Stimulated activated CD4-positive, alpha-beta T cell treated with anti-CD3 and anti-CD28 coated beads, Interleukin-15, amount 100 ng/mL, for 1 hour (primary cell): ENCODE measurements around the gene YWHAQ.
"Not testable (repeated sequence)": the region's sequence is repeated elsewhere in the genome, so short reads cannot be mapped to it uniquely, and the experiment has no call there.

Experiments
- DNase-seq, 2 donors: peaks; one replicate each; pipeline ENCODE4 v3.0.0-alpha.2; 2020; ENCODE audit warnings: low read depth in 1 of 2, low spot score in 1 of 2

Gene YWHAQ

DNA sequence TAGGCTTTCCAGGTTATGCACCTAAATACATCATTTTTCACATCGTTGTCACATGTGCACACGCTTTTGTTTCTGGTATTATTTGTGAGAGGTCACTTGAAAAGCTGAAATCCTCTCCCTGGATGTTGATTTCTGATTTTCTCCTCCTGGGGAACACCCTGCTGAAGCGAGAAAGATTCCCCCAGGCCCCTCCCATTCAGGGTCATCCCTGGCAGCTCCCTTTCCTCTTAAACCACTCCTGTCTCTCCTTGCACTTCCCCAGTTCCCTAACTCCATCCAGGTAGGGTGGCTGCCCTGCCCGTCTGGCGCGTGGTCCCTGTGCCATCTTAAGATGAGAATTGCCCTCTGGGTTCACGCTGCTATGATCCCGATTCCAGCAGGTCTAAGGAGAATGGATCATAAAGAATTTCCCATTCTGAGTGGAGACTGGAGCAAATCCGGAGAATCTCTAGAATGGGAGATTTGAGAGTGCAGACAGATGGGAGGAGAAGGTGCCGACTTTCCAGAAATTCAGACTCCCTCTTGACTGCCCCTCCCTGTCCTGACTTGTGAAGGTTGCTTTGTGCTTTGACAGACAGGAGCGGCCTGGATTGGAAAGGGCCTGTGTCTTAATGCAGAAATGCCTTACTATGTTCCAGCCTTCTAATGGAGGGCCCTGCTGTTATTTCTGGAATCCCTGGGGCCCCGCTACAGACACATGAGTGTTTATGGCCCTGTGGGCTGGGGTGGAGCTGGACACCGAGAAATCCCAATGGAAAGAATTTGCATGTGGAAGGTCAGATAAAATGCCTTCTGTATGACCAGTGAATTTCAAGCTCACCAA, 1.3 kb upstream of the YWHAQ start:
- DNase-seq: no peak

DNA sequence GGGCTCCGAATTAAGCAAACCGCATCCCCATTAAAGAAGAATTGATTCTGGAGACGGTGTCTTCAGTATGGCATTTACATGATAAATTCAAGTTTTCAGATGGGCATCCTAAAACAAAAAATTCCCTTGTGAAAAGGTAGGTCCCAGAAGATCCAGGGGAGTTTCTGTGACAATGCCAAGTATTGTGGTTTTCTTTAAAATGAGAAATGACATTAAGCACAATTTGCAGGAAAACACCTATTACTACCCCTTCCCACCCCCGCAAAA, 689 bp upstream of the YWHAQ start:
- no peak for DNase-seq

DNA sequence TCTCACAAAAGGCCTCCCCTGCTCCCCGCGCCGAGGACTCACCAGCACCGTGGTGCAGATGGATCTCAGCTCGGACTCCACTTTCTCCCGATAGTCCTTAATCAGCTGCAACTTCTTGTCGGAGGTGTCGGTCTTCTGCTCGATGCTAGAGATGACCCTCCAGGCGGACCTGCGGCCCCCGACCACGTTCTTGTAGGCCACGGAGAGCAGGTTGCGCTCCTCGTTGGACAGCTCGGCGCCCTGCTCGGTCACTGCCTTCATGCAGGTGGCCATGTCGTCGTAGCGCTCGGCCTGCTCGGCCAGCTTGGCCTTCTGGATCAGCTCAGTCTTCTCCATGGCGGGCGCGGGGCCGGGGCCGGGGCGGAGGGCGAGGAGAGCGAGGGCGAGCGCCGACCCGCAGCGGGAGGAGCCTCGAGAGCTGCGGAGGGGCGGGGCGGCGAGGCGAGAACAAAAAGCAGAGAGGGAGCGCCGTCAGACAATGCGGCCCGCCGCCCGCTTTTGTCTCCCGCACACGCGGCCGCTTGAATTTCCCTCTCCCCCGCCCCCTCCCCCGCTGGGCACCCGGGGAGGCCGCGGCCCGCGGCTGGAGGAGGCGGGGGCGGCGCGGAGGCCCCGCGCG, 571 bp downstream of the YWHAQ start:
- peak; percentile 47 to 67 for DNase-seq

DNA sequence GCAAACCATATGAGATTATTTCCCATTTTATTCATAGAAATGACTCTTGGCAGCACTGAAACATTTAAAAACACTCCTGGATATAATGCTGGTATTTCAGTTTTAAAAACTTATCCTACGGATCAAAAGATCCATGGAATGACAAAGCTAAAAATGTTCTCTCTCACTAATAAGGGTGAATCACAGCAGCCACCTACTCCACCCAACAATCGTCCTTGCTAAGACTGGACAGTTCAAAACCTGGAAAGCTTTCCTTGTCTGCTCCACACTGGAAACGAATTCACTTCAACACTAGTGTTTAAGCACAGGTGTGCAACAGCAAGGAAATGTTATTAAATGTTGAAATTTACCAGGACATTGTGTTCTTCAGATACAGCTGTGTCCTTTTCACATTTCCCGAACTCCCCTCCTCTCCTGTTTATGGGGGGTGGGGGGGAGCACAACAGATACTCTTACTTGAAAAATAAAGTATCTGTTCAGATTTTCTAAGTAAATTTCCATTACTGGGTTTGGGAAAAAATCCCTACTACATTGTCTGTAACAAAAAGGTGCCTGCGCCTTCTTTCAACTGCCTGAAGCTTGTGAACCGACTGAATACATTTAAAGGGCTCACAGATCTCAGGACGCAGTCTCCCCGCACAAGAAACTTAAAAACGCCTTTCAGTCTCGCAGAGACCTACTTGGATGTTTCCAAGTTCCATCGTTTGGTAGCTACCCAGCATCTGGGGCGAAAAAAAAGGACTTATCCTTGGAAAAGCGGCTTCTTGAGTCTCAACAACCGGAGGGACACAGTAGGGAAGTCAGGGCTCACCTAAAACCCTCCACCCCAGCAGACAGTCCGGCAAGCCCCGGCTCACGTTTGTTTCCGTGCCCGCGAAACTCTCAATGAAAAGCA, 1.3 kb downstream of the YWHAQ start:
- DNase-seq: no peak

DNA sequence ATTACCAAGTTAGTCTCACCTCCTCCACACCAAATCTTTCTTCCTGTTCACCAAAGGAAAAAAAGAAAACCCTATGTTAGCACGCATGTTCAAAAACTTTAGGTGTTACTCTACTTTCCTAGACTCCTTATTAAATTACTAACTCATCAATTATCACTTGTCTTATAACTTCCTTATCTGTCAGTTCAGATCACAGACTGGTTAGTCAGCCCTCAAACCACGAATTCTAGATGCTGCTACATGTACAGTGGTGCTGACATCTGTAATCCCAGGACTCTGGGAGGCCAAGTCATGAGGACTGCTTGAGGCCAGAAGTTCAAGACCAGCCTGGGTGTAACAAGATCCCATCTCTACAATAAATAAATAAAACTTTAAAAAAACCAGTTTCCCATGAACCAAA, 3.5 kb downstream of the YWHAQ start:
- no peak for DNase-seq

DNA sequence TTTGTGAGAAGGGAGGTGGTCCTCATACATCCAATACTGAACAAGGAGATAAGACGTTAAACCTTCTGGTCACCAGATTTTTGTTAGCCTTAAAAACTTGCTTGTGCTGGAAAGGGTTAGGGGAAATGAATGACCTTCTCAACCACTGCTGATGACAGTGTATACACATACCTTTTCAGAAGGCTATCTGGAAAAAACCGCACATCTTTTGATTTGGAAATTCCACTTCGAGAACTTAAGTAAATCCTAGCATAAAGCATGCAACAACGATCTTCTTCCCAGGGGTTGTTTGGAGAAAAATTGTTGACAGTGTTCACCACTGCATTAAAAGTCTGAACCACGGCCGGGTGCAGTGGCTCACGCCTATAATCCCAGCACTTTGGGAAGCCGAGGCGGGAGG, 7.6 kb downstream of the YWHAQ start:
- DNase-seq: no peak

DNA sequence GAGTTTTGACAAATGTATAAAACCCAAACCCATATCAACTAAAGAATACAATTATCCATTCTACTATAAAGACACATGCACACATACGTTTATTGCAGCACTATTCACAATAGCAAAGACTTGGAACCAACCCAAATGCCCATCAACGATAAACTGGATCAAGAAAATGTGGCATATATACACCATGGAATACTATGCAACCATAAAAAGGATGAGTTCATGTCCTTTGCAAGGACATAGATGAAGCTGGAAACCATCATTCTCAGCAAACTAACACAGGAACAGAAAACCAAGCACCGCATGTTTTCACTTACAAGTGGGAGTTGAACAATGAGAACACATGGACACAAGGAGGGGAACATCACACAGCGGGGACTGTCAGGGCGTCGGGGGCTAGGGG, 9.1 kb downstream of the YWHAQ start:
- DNase-seq: not testable (repeated sequence)

DNA sequence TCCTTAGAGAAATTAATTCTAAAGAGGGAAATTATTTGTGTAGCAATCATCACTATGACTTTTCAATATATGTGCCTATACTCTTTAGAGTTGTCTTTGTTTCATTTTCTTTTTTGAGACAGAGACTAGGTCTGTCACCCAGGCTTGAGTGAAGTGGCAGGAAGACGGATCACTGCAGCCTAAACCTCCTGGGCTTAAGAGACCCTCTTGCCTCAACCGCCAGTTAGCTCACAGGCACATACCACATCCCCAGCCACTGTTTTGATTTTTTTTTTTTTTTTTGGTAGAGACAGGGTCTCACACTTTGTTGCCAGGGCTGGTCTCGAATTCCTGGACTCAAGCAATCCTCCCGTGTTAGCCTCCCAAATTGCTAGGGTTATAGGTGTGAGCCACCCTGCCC, 12.4 kb downstream of the YWHAQ start:
- DNase-seq: no peak

DNA sequence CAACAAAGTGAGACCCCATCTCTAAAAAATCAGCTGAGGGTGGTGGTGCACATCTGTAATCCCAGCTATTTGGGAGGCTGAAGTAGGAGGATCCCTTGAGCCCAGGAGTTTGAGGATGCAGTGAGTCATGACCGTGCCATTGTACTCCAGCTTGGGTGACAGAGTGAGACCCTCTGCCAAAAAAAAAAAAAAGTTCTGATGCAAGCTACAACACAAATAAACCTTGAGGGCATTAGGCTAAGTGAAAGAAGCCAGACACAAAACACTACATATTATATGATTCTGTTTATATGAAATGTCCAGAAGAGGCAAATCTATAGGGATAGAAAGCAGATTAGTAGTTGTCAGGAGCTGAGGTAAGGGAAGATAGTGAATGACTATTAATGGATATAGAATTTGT, 13.0 kb downstream of the YWHAQ start:
- DNase-seq: no peak

DNA sequence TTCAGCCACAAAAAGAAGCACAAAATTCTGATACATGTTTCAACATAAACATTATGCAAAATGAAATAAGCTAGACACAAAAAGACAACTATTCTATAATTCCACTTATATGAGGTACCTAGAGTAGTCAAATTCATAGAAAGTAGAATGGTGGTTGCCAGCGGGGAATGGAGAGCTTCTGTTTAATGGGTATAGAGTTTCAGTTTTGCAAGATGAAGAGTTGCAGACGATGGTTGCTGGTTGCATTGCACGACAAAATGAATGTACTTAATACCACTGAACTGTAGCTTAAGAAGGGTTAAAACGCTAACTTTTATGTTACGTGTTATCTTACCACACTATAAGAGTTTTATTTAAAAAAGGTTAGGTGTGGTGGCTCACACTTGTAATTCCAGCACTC, 13.5 kb downstream of the YWHAQ start:
- no peak for DNase-seq

DNA sequence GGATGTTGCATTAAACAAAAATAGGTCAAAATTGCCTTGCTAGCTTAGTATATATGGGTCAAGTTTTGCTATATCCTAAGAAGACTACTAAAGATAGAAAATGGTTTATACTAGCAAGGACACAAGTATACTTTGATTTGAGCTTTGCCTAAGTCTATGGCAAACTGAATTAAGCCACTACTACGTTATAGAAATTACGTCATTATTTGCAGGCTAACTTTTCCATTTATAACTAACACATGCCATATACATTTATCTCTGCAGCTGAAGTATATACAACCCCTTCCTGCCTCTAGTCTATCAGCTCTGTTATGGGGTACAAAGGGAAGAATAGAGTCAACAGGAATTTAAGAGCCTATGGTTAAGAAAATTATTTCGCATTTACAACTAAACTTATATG, 16.2 kb downstream of the YWHAQ start:
- DNase-seq: no peak

DNA sequence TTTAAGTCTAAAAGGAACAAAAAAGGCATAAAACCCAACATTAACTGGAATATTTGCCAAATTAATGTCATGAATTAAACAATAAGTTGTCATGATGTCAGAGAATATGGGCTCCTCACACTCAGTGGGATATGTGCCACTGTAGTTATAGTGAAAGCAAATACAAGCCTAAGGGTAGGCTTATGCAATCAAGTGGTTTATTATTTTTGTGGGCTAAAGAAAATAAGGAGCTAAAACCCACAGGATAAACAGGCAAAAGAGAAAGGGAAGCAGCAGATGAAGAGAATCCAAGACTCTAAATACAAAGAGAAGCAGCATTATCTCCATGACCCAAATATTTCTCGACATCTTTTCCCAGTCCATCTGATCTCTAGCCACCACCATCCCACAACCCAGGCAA, 17.5 kb downstream of the YWHAQ start:
- DNase-seq: no peak

DNA sequence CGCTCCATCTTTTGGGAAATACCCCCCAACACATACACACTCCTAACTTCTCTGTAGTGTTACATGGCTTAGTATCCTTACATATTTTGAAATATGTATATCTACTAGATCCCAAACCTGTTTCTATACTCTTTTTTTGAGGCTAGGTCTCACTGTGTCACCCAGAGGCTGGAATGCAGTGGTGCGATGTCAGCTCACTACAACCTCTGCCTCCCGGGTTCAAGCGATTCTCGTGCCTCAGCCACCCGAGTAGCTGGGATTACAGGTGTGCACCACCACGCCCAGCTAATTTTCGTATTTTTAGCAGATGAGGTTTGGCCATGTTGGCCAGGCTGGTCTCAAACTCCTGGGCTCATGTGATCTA, 19.3 kb downstream of the YWHAQ start:
- DNase-seq: not testable (repeated sequence)

DNA sequence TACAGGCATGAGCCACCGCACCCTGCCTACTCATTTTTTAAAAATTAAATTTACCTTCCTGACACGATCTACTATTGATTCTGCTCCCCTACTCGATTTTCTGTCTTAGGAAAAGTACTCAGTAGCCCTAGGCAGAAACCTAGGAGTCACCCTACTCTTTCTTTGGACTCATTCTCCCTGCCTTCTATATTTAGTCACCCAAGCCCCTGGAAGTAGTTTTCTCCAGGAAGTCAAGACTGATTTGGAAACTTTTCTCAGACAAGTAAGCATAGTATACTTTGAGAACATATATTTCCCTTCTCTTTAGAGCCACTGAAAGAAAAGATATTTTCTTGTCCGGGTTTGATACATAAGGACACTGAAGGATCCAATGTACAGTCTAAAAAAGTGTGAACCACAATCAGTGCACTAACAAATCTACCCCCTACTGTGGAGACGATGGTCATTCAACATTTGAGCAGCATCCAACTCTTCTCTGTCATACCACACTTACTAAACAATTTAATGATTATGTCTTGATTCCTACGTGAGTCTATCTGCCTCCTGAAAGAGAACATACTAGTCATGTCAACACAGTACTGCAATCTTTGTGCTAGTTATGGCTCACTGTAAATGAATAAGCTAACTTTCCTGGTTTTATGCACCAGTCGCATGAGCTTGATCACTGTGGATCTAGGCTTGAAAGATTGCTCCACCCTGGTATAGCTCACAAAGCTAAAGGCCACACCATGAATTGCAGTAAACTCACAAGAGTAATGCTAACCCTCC, 19.8 kb downstream of the YWHAQ start:
- no peak for DNase-seq

DNA sequence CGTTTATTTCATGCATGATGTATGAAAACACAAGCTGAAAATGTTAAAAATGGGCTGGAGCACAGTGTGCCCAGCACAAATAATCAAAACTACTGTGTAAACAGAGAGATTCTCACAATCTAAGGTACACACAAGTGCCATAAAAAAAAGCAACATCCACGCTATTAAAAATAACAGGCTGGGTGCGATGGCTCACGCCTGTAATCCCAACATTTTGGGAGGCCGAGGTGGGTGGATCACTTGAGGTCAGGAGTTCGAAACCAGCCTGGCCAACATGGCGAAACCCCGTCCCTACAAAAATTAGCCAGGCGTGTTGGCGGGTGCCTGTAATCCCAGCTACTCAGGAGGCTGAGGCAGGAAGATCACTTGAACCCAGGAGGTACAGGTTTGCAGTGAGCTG, 22.3 kb downstream of the YWHAQ start:
- not testable (repeated sequence) for DNase-seq

DNA sequence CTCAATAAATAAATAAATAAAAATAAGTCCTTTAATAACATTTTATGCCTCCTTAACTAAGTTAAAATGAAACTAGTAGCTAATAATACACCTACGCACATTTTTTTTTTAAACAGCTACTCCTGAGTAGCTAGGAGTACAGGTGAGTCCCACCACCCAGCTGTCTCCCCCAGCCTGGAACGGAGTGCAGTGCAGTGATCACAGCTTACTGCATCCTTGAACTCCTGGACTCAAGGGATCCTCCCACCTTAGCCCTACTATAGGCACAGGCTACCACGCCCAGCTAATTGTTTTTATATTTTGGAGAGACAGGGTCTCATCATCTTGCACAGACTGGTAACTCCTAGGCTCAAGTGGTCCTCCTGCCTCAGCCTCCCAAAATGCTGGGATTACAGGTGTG, 28.4 kb downstream of the YWHAQ start:
- DNase-seq: no peak

DNA sequence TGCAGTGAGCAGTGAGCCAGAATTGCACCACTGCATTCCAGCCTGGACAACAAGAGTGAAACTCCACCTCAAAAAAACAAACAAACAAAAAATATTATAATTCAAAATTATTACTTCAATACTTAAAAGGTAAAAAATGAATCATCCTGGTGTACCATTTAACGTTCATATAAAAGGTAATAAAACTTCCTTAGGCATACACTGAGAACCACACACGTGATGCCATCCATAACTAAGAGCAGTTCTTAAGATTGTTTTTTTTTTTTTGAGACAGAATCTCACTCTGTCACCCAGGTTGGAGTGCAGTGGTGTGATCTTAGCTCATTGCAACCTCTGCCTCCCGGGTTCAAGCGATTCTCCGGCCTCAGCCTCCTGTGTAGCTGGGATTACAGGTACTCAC, 29.4 kb downstream of the YWHAQ start:
- no peak for DNase-seq

DNA sequence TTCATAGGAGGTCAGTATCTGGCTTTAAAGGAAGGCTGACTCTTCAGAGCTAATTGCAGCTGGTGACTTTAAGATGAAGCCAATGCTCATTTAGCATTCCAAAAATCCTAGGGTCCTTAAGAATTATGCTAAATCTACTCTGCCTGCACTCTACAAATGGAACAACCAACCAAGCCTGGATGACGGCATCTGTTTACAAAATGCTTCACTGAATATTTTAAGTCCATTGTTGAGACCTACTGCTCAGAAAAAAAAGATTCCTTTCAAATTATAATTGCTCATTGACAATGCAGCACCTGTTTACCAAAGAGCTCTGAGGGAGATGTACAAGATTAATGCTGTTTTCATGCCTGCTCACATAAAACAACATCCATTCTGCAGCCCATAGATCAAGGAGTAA, 31.4 kb downstream of the YWHAQ start:
- DNase-seq: no peak

DNA sequence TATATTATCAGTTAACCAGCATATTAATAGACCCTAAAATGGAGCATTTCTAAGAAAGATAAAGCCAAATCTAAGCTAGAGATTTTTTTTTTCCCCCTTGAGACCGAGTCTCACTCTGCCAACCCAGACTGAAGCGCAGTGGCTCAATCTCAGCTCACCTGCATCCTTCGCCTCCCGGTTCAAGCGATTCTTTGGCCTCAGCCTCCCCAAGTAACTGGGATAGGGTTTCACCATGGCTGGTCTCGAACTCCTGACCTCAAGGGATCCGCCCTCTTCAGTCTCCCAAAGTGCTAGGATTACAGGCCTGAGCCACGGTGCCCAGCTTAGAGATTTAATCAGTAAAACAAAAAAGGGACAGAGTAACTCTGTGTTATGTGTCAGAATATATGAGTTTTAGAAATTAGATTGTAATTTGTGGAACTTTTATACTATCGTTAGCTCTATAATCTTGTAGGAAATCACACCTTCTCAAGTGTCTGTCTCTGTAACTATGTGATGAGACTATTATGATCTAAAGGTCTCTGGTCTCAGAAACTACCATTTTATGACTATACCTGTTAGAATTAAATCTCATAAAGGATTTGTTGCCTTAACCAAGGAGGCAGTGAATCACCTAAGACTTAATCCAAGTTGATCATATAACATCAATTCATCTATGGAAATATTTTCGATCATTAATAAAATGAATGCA, 34.0 kb downstream of the YWHAQ start:
- DNase-seq: no peak

DNA sequence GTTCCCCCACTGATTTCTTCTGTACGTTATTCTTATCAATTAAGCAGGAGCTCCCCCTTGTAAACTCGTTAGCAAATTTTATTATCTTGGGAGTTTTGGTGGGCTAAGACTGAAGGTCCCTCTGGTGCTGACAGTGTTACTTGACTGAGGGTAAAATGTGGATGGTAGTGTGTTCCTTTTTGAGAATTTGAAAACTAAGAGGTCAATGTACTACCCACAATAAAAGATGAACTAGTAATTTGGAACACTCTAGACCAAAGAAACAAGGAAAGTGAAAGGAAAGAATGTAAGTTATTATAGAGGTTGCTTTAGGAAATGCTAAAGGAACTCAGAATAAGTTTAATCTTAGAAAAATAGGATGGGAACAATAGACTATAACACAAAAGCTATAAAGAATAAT, 35.1 kb downstream of the YWHAQ start:
- no peak for DNase-seq

DNA sequence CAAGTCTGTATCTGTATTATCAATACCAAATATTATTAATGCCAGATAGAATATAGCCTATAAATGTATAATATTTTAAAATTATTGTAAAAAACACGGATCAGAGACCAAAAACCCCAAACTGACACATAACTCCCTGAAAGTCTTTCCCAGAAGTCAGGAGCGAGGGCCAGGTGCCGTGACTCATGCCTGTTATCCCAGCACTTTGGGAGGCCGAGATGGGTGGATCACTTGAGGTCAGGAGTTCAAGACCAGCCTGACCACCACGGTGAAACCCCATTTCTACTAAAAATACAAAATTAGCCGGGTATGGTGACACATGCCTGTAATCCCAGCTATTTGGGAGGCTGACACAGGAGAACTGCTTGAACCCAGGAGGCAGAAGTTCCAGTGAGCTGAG, 35.5 kb downstream of the YWHAQ start:
- not testable (repeated sequence) for DNase-seq
